Mesothelial cell of epicardium (in vitro differentiated cells): ENCODE data around the gene SDC1. TPM values are rescaled to one million over a fixed set of nuclear protein-coding genes. Genes with fewer than 3 reads are reported as not detected.
"Not testable (repeated sequence)": the region's sequence is repeated elsewhere in the genome, so short reads cannot be mapped to it uniquely, and the experiment has no call there.

Experiments used
- DNase-seq, 2 experiments: peaks; one replicate each; pipeline ENCODE4 v3.0.0; 2021; ENCODE audit warnings: low spot score in 2 of 2; ENCODE audit not compliant: unreplicated experiment in 2 of 2
- H3K27ac Mint-ChIP-seq: 2 replicates; pipeline ENCODE4 v1.8.0; 2021; ENCODE audit warnings: mixed read lengths
- H3K27me3 Mint-ChIP-seq: 2 replicates; pipeline ENCODE4 v1.8.0; 2021; ENCODE audit warnings: low read depth, mixed read lengths
- H3K36me3 Mint-ChIP-seq: 2 replicates; pipeline ENCODE4 v1.8.0; 2021; ENCODE audit warnings: mixed read lengths
- H3K4me1 Mint-ChIP-seq: 2 replicates; pipeline ENCODE4 v1.8.0; 2021; ENCODE audit warnings: mixed read lengths
- H3K4me3 Mint-ChIP-seq: 2 replicates; pipeline ENCODE4 v1.8.0; 2021; ENCODE audit warnings: mild to moderate bottlenecking, moderate library complexity, mixed read lengths
- H3K9me3 Mint-ChIP-seq: 2 replicates; pipeline ENCODE4 v1.8.0; 2021; ENCODE audit warnings: mixed read lengths
- CTCF ChIP-seq: fragments of 200-600 bp; sonication (generic); IDR thresholded peaks from one replicate; pipeline ENCODE4 v1.5.0; 2021; ENCODE audit warnings: antibody characterized with exemption; ENCODE audit not compliant: unreplicated experiment
- total RNA-seq: library from RNA; stranded (reverse); gene quantifications from 3 replicates; pipeline ENCODE4 v1.2.1, GENCODE V29; 2021

SDC1 gene
- total RNA-seq = 45.5 to 50.7 TPM (median 48.3 TPM) in 3 replicates

GRCh38 chr2:20224716-20225293, at the start of gene SDC1:
Gene SDC1, minus strand, starts transcription at chr2:20225130. Its CDS starts 263 bp downstream, at chr2:20224867.
- Mint-ChIP-seq H3K36me3 (no peaks in the 10 kb centered on the region), H3K9me3 (no peaks in the 10 kb centered on the region), H3K4me1 (peaks cover 34% of the 10 kb centered on the region), H3K4me3 (peak within 1 kb of the TSS; percentile 72), H3K27ac (peak within 1 kb of the TSS; percentile 64), H3K27me3 (no peaks in the 10 kb centered on the region)
- DNase-seq = peak; percentile 49 to 72
- no peak for TF ChIP-seq CTCF

- no peak for DNase-seq
- Mint-ChIP-seq H3K36me3 (peaks cover 8% of the 10 kb centered on the region), H3K27ac (no peak overlapping the region), H3K27me3 (no peaks in the 10 kb centered on the region), H3K9me3 (no peaks in the 10 kb centered on the region), H3K4me1 (no peaks in the 10 kb centered on the region), H3K4me3 (no peak overlapping the region)
- TF ChIP-seq CTCF = no peak
Observed at GRCh38 chr2:20273042-20273441, 48.1 kb upstream of the SDC1 start.

- H3K9me3 Mint-ChIP-seq, H3K27me3 Mint-ChIP-seq, H3K4me3 Mint-ChIP-seq, H3K4me1 Mint-ChIP-seq, DNase-seq, H3K27ac Mint-ChIP-seq: not testable (repeated sequence)
- peaks cover 17% of the 10 kb centered on the region for H3K36me3 Mint-ChIP-seq
Observed at GRCh38 chr2:20268317-20268716, 43.4 kb upstream of the SDC1 start.

- H3K4me1 Mint-ChIP-seq = no peaks in the 10 kb centered on the region
- H3K36me3 Mint-ChIP-seq = peaks cover 17% of the 10 kb centered on the region
- no peaks in the 10 kb centered on the region for H3K27me3 Mint-ChIP-seq
Observed at GRCh38 chr2:20267529-20267928, 42.6 kb upstream of the SDC1 start.

GRCh38 chr2:20264629-20265028, 39.7 kb upstream of the SDC1 start:
- Mint-ChIP-seq H3K27ac (no peak overlapping the region), H3K9me3 (no peaks in the 10 kb centered on the region), H3K4me1 (no peaks in the 10 kb centered on the region), H3K36me3 (peaks cover 24% of the 10 kb centered on the region), H3K4me3 (no peak overlapping the region), H3K27me3 (no peaks in the 10 kb centered on the region)
- TF ChIP-seq CTCF = no peak
- no peak for DNase-seq

More at GRCh38 chr2:20267529-20267928, 42.6 kb upstream of the SDC1 start:
- TF ChIP-seq CTCF = no peak
- no peak for DNase-seq
- no peaks in the 10 kb centered on the region for H3K9me3 Mint-ChIP-seq
- H3K4me3 Mint-ChIP-seq = no peak overlapping the region
- H3K27ac Mint-ChIP-seq = no peak overlapping the region

- peaks cover 29% of the 10 kb centered on the region for H3K36me3 Mint-ChIP-seq
- DNase-seq = no peak
- H3K9me3 Mint-ChIP-seq = peaks cover 4% of the 10 kb centered on the region
- H3K4me1 Mint-ChIP-seq = no peaks in the 10 kb centered on the region
- H3K27me3 Mint-ChIP-seq = no peaks in the 10 kb centered on the region
- H3K27ac Mint-ChIP-seq = no peak overlapping the region
- no peak for TF ChIP-seq CTCF
- H3K4me3 Mint-ChIP-seq = no peak overlapping the region
Observed at GRCh38 chr2:20257411-20257810, 32.5 kb upstream of the SDC1 start.
